SK-N-SH (cell line): ENCODE results near the gene GRPEL2.

ENCODE experiments used
- POLR2AphosphoS5 ChIP-seq: IDR thresholded peaks from 2 replicates; pipeline ENCODE4 v1.6.1; 2012; ENCODE audit warnings: low read depth, low read length
- RCOR1 ChIP-seq: fragments of 150-350 bp; IDR thresholded peaks from 2 replicates; pipeline ENCODE4 v1.6.1; 2017; ENCODE audit warnings: antibody characterized with exemption, low read length
- SIN3A ChIP-seq: IDR thresholded peaks from 2 replicates; pipeline ENCODE4 v1.6.1; 2012; ENCODE audit warnings: low read depth, mild to moderate bottlenecking, low read length, moderate library complexity, borderline replicate concordance
- SMC3 ChIP-seq: IDR thresholded peaks from 2 replicates; pipeline ENCODE4 v1.6.1; 2012; ENCODE audit warnings: low read depth, low read length, improper control_type of control experiment
- TF ChIP-seq, protein P1 (sequence below): fragments of 200-600 bp; sonication (generic); IDR thresholded peaks from 2 replicates; pipeline ENCODE4 v1.6.1; 2017; ENCODE audit warnings: antibody characterized with exemption, mild to moderate bottlenecking, moderate library complexity

DNA sequence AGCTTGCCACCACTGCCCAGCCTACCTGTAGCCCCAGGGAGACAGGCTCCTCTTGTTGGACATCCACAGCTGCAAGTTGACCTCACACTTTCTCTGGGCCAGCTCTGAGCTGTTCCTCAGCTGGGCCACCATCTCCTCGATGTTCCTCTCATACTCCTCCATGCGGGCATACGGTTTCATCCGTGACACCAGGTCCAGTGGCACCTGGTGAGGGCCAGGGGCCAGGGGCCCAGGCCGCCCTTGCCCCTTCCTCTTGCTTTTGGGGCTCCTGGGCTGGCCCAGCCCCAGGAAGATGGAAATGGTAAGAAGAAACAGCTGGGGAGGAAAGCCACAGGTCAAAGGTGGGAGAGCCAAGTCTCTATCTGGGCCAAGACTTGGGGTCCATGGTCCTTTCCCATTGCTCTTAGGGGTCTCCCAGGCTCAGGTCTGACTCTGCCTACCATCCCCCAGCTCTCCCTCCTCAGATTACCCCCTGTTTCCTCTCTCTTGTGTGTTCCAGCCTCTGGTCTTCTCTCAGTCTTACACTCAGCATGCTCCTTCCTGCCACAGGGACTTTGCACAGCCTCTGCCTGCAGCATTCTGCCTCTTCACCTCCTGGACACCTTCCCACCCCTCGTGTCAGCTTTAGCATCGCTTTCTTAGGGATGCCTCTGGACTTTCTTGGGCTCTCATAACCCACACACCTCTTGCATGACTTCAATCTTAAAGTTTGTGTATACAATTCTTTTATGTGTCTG lies 31.6 kb downstream of the GRPEL2 start:
- TF ChIP-seq RCOR1: no peak
- TF ChIP-seq, protein P1, sequence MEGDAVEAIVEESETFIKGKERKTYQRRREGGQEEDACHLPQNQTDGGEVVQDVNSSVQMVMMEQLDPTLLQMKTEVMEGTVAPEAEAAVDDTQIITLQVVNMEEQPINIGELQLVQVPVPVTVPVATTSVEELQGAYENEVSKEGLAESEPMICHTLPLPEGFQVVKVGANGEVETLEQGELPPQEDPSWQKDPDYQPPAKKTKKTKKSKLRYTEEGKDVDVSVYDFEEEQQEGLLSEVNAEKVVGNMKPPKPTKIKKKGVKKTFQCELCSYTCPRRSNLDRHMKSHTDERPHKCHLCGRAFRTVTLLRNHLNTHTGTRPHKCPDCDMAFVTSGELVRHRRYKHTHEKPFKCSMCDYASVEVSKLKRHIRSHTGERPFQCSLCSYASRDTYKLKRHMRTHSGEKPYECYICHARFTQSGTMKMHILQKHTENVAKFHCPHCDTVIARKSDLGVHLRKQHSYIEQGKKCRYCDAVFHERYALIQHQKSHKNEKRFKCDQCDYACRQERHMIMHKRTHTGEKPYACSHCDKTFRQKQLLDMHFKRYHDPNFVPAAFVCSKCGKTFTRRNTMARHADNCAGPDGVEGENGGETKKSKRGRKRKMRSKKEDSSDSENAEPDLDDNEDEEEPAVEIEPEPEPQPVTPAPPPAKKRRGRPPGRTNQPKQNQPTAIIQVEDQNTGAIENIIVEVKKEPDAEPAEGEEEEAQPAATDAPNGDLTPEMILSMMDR: no peak
- TF ChIP-seq SMC3: no peak
- no peak for TF ChIP-seq SIN3A
- TF ChIP-seq POLR2AphosphoS5: no peak
